OCI-LY7 (cell line): ENCODE data around the gene TRAPPC6A. TPM values are rescaled to one million over a fixed set of nuclear protein-coding genes. Genes with fewer than 3 reads are reported as not detected.
A peak's percentile ranks its signal among the peaks of the same experiment; 100 is the strongest.

Source experiments
- BruUV-seq: library from RNA; stranded (reverse); fragments of 400-500 nt; replicated peaks from 2 replicates; lab custom pipeline; 2021; lab: Mats Ljungman, UMichigan
- CTCF ChIA-PET: fragments of 300-600 bp; sonication (Branson Sonifier 250); formaldehyde crosslinking; loops from one replicate; lab custom pipeline; 2022; ENCODE audit warnings: antibody characterized with exemption; ENCODE audit not compliant: unreplicated experiment; lab: Charles Lee
- POLR2A ChIA-PET: fragments of 300-600 bp; sonication (Branson Sonifier 250); formaldehyde crosslinking; loops from one replicate; lab custom pipeline; 2022; ENCODE audit warnings: antibody characterized with exemption; lab: Charles Lee
- DNase-seq: peaks from one replicate; pipeline ENCODE4 v3.0.0-alpha.2; 2015; ENCODE audit warnings: low spot score
- H2AFZ ChIP-seq: fragments of 200-600 bp; sonication (generic), shearing (Covaris generic); 2 replicates; pipeline ENCODE4 v1.6.1; 2014; ENCODE audit warnings: mild to moderate bottlenecking, antibody characterized with exemption, low read length, moderate library complexity
- H3K27ac ChIP-seq: fragments of 200-600 bp; sonication (generic); 2 replicates; pipeline ENCODE4 v1.5.1; 2014; ENCODE audit warnings: mixed run types, low read depth, mild to moderate bottlenecking, moderate library complexity, low read length, inconsistent platforms; ENCODE audit not compliant: poor library complexity, severe bottlenecking
- H3K36me3 ChIP-seq: fragments of 200-600 bp; sonication (generic); 2 replicates; pipeline ENCODE4 v1.6.1; 2014; ENCODE audit warnings: mild to moderate bottlenecking, antibody characterized with exemption, low read length, moderate library complexity, mixed read lengths; ENCODE audit not compliant: insufficient read depth
- H3K4me1 ChIP-seq: fragments of 200-600 bp; sonication (generic); 2 replicates; pipeline ENCODE4 v1.5.1; 2014; ENCODE audit warnings: mild to moderate bottlenecking, low read length; ENCODE audit not compliant: insufficient read depth, poor library complexity, severe bottlenecking
- H3K4me2 ChIP-seq: fragments of 200-600 bp; sonication (generic); 2 replicates; pipeline ENCODE4 v1.6.1; 2014; ENCODE audit warnings: mild to moderate bottlenecking, low read length
- H3K4me3 ChIP-seq: fragments of 200-600 bp; sonication (generic); 2 replicates; pipeline ENCODE4 v1.5.1; 2014; ENCODE audit warnings: mild to moderate bottlenecking, low read depth, low read length; ENCODE audit not compliant: poor library complexity, severe bottlenecking
- H3K79me2 ChIP-seq: fragments of 200-600 bp; sonication (generic); 2 replicates; pipeline ENCODE4 v1.6.1; 2016; ENCODE audit warnings: low read depth, mild to moderate bottlenecking, low read length, moderate library complexity, mixed read lengths; ENCODE audit not compliant: insufficient read depth
- H3K9me2 ChIP-seq: fragments of 200-600 bp; sonication (generic); 2 replicates; pipeline ENCODE4 v1.6.1; 2016; ENCODE audit warnings: mild to moderate bottlenecking, low read length, mixed read lengths; ENCODE audit not compliant: insufficient read depth
- H3K9me3 ChIP-seq: fragments of 200-600 bp; sonication (generic); 2 replicates; pipeline ENCODE4 v1.6.1; 2014; ENCODE audit warnings: mild to moderate bottlenecking, mixed run types, low read length, mixed read lengths
- H4K20me1 ChIP-seq: fragments of 200-600 bp; sonication (generic); 2 replicates; pipeline ENCODE4 v1.6.1; 2014; ENCODE audit warnings: mild to moderate bottlenecking, antibody characterized with exemption, low read length, moderate library complexity, mixed read lengths; ENCODE audit not compliant: insufficient read depth
- EZH2phosphoT487 ChIP-seq: fragments of 200-600 bp; sonication (generic); IDR thresholded peaks from 2 replicates; pipeline ENCODE4 v1.6.1; 2018; ENCODE audit warnings: low read depth, borderline replicate concordance, mild to moderate bottlenecking, mixed run types, antibody characterized with exemption, low read length, moderate library complexity, mixed read lengths
- intact Hi-C: fragments of 100-400 bp; cut with micrococcal nuclease; formaldehyde crosslinking; loops from one replicate; pipeline ENCODE4 v1.10.0; 2022; ENCODE audit not compliant: unreplicated experiment
- total RNA-seq, 2 experiments: library from RNA; depleted of rRNA in 1 of 2; stranded (reverse); fragments of >200 nt in 1 of 2; shearing (Covaris generic) in 1 of 2; gene quantifications; 2 replicates each; pipeline ENCODE4 v1.2.3, GENCODE V29; 2014 to 2022
- TF ChIP-seq, protein P1 (sequence below): fragments of 200-600 bp; sonication (generic); conservative IDR thresholded peaks from 2 replicates; pipeline ENCODE4 v1.5.1; 2014; ENCODE audit warnings: mild to moderate bottlenecking, antibody characterized with exemption, low read length, moderate library complexity, mixed read lengths

TRAPPC6A gene
- total RNA-seq, 2 experiments from 2014 or later: 55.6 to 70.9 TPM

DNA sequence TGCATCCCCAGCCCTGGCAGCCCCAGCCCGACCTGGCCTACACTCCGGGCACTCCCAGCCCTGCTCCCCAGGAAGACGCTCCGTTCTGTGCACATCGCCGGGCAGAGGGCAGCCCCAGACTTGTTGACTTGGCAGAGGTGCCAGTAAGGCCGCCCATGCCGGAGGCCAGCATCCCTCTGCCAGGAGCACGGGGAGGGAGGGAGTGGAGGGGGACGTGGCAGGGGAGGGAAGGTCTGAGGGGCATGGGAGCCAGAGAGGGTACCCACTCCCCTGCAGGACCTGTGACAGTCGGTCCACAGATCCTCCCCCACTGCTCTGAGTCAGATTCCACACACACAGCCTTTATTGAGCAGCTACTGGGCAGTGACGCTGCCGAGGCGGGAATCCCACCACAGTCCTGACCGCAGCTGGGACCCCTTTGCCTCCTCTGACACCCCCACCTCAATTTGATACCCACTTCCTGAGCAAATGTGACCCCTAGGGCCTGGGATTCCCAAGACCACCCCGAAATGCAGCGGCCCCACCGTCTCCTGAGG, 15.4 kb downstream of the TRAPPC6A start:
- H3K4me3 ChIP-seq: no peak overlapping the region
- H3K9me3 ChIP-seq: no peaks in the 10 kb centered on the region
- no peaks in the 10 kb centered on the region for H4K20me1 ChIP-seq
- H3K27ac ChIP-seq: no peak overlapping the region
- no TSS peak for BruUV-seq
- CTCF ChIA-PET: no interaction called here
- intact Hi-C loops: no loop called here
- no peak overlapping the region for H3K4me2 ChIP-seq
- no peaks in the 10 kb centered on the region for H3K9me2 ChIP-seq
- no peaks in the 10 kb centered on the region for H3K36me3 ChIP-seq
- peaks cover 16% of the 10 kb centered on the region for H3K4me1 ChIP-seq
- TF ChIP-seq, protein P1, sequence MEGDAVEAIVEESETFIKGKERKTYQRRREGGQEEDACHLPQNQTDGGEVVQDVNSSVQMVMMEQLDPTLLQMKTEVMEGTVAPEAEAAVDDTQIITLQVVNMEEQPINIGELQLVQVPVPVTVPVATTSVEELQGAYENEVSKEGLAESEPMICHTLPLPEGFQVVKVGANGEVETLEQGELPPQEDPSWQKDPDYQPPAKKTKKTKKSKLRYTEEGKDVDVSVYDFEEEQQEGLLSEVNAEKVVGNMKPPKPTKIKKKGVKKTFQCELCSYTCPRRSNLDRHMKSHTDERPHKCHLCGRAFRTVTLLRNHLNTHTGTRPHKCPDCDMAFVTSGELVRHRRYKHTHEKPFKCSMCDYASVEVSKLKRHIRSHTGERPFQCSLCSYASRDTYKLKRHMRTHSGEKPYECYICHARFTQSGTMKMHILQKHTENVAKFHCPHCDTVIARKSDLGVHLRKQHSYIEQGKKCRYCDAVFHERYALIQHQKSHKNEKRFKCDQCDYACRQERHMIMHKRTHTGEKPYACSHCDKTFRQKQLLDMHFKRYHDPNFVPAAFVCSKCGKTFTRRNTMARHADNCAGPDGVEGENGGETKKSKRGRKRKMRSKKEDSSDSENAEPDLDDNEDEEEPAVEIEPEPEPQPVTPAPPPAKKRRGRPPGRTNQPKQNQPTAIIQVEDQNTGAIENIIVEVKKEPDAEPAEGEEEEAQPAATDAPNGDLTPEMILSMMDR: no peak
- TF ChIP-seq EZH2phosphoT487: no peak
- no peak for DNase-seq
- H3K79me2 ChIP-seq: no peaks in the 10 kb centered on the region
- POLR2A ChIA-PET: interaction anchor here (0.5 kb wide), 1 partner anchor 171 kb away, joined by 4 read pairs; no protein-coding TSS in a partner anchor
- no peak overlapping the region for H2AFZ ChIP-seq

DNA sequence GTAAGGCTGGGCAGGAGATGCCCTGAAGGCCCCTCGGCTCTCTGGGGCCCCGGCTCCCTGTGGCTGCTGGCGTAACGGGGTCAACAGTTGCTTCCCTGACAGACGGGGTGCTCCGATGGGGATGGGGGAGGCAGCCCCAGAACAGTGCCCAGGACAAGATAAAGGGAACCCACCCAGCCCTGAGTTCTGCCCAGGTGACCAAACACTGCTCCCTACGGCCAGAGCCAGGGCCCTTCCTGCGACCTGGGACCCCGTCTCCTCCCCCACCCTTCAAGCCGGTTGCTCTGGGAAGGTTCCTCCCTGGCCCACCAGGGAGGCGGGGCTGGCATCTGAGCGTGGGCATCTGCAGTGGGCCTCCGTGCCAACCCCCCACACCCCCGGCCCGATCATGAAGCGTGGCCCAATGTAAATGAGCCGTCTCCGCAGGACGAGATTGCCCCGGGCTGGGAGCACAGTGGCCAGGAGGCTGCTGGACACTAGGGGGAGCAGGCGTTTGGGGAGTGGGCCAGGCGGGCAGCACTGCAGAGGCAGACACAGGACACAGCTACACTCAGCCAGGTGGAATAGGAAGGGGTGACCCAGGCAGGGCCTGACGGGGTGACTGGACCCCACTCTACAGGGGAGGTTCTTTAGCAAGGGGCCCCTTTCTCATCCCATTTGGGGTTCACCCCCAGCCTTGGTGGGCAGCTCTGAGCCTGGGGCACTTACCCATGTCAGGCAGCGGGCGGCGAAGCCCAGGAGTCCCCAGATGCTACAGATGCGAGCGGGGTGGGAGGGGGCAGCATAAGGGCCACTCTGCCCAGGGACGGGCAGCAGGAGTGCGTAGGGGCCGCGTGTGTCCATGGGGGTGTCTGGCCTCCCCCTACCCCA, 16.1 kb downstream of the TRAPPC6A start:
- Histone ChIP-seq H3K9me2 (no peaks in the 10 kb centered on the region), H4K20me1 (no peaks in the 10 kb centered on the region), H3K27ac (no peak overlapping the region), H3K36me3 (no peaks in the 10 kb centered on the region), H2AFZ (no peak overlapping the region), H3K4me2 (no peak overlapping the region), H3K9me3 (no peaks in the 10 kb centered on the region), H3K4me3 (no peak overlapping the region), H3K79me2 (no peaks in the 10 kb centered on the region), H3K4me1 (peaks cover 16% of the 10 kb centered on the region)
- no peak for DNase-seq
- no peak for TF ChIP-seq EZH2phosphoT487
- TF ChIP-seq, protein P1: peak; percentile 30; the same call in 1 of the 2 replicates
- intact Hi-C loops: no loop called here
- BruUV-seq: no TSS peak
- ChIA-PET POLR2A (no interaction called here), CTCF (no interaction called here)
